Measurements from ENCODE around the gene FBLN5. TPM values are rescaled to one million over a fixed set of nuclear protein-coding genes. Genes with fewer than 3 reads are reported as not detected.
A peak's percentile ranks its signal among the peaks of the same experiment; 100 is the strongest.
"Not testable (repeated sequence)": the region's sequence is repeated elsewhere in the genome, so short reads cannot be mapped to it uniquely, and the experiment has no call there.

FBLN5 gene
- total RNA-seq, 1 donor from 2014 or later = 1.8 TPM

GRCh38 chr14:91866511-91867295 lies 80.8 kb downstream of the FBLN5 start:
- no peak for DNase-seq (ENCODE audit: low read depth in 2 of 2)

GRCh38 chr14:91866061-91866460 lies 81.4 kb downstream of the FBLN5 start:
- DNase-seq (ENCODE audit: low read depth in 2 of 2) = no peak

DNA sequence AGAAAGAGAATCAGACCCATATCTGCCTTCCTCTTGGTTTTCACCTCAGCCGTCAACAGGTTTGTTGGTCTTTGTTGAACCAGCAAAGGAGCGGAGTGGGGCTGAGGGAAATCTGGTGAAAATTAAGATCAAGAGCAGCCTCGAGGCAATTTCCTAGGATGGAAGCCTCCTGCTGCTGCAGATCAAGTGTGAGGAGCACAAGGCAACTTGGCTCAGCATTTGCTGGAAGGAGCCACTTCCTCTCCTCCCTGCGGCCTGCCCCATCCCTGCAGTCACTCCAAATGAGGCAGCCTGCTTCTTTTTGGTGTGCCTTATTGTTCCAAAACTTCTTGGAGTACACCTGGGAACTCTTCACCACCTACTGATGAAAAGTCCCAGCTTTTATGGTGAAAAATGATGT lies 85.1 kb downstream of the FBLN5 start:
- DNase-seq (ENCODE audit: low read depth in 2 of 2) = no peak

DNA sequence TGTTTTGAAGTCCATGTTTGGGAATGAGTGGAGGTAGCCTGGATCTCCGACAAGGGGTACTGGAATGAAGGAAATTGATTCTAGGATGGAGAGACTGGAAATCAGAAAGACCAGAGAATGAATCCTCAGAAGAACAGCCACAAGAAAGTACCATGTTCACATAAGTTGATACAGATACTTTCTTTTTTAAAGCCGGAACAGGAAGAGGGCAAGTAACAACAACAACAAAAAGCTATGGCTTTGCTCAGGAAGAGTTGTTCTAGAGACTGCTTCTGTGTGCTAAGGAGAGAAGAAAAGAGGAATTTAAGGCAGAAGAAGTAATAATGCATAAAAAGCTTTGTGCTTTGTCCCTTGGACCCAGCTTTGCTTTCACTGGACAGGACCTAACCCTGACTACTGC lies 86.4 kb downstream of the FBLN5 start:
- no peak for DNase-seq (ENCODE audit: low read depth in 2 of 2)

DNA sequence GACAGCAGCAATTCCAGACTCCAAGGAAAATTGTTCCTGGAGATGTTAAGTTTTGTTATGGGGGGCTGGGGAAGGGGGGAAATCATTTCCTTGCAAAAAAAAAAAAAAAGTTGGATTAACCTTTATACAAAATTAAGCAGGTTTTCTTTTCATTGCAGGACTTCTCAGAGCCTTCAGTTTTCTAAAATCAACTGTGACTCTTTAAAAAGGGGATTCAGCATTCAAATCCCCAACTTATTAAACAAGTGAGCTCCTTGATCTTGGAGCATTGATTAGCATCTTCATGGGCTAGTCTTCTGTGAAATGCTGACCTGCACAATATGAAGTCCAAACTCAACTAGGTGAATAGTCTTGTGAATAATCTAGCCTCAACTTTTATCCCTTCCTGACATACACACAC lies 87.3 kb downstream of the FBLN5 start:
- no peak for DNase-seq (ENCODE audit: low read depth in 2 of 2)

- peak; percentile 21 to 77 for DNase-seq (ENCODE audit: low read depth in 2 of 2)
These were observed 88.8 kb downstream of the FBLN5 start for GRCh38 chr14:91858536-91859275.

GRCh38 chr14:91857614-91858013 lies 89.9 kb downstream of the FBLN5 start:
- DNase-seq (ENCODE audit: low read depth in 2 of 2) = no peak

- DNase-seq (ENCODE audit: low read depth in 2 of 2) = no peak
These were observed 93.1 kb downstream of the FBLN5 start for GRCh38 chr14:91854327-91854934.

- no peak for DNase-seq (ENCODE audit: low read depth in 2 of 2)
These were observed 95.9 kb downstream of the FBLN5 start for GRCh38 chr14:91851563-91851962.

- no peak for DNase-seq (ENCODE audit: low read depth in 2 of 2)
These were observed 98.9 kb downstream of the FBLN5 start for GRCh38 chr14:91848504-91849001.

GRCh38 chr14:91847693-91848092 lies 99.8 kb downstream of the FBLN5 start:
- no peak for DNase-seq (ENCODE audit: low read depth in 2 of 2)

DNA sequence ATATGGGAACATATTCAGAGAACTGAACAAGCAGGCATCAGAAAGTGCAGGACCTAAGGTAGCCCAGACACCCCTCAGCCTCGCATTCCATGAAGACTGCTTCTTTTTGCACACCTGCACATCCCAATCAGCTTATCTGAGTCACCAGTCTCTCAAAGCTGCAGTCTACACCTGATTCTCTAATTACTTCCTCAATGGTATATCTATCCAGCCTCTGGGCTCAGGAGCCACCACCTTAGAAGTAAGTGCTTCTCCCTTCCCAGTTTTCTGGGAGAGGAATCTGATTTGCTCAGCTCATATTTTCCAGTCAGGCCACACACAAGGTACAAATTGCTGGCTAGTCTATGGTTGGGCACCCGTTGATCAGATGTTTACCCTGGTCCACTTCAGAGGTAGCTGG lies 101.8 kb downstream of the FBLN5 start:
- DNase-seq (ENCODE audit: low read depth in 2 of 2) = no peak

- DNase-seq (ENCODE audit: low read depth in 2 of 2) = not testable (repeated sequence)
These were observed 102.4 kb downstream of the FBLN5 start for GRCh38 chr14:91845056-91845455.

GRCh38 chr14:91844029-91844428 lies 103.5 kb downstream of the FBLN5 start:
- DNase-seq (ENCODE audit: low read depth in 2 of 2) = peak in 1 of 2 donors; percentile 17

DNA sequence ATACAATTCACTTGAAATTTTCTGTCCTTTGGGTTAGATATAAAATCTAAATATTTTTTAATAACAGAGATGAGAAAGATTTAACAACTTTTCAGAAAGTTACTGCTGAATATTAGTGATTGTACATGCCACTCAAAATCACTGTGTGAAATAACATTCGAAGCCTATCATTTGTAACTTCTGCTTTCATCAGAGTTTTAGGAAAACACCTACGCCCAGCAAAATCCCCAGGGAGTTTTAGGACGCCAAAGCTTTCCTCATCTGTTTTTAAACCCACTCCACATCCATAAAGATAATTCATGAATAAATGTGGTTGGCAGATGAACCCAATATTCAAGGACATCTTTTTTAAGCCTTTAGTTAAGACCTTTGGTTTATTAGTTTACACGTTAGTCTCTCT lies 104.1 kb downstream of the FBLN5 start:
- no peak for DNase-seq (ENCODE audit: low read depth in 2 of 2)

DNA sequence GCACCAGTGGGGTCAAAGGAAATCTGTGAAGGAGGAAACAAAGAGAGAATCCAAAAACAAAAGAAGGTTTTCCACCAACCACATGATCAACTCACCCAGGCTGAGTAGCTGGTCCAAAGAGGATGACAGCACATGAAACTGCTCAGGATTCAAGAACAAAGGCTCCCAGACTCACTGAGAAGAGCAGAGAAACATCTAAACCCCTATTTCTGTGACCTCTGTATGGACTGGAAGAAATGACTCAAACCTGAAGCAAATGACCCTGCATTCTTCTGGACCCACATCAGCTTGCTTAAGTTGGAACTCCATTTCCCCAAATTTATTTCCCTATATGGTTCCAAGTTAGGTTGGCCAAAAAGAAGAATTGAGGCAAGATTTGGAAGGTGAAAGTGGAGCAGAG lies 106.4 kb downstream of the FBLN5 start:
- DNase-seq (ENCODE audit: low read depth in 2 of 2) = no peak

GRCh38 chr14:91839749-91840148 lies 107.7 kb downstream of the FBLN5 start:
- no peak for DNase-seq (ENCODE audit: low read depth in 2 of 2)

DNA sequence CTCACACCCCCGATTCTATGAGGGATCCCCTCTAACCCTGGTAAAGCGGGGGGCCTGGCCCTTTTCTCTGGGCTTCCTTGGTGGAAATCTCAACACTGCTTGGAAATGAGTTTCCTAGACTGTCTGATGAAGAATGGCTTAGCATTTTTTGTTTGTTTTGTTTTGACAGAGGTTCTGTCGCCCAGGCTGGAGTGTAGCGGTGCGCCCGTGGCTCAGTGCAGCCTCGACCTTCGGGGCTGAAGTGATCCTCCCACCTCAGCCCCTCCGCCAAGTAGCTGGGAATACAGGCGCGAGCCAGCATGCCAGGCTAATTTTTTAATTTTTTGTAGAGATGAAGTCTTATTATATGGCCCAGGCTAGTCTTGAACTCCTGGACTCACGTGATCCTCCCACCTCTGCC lies 110.4 kb downstream of the FBLN5 start:
- no peak for DNase-seq (ENCODE audit: low read depth in 2 of 2)

GRCh38 chr14:91835920-91836843 lies 111.3 kb downstream of the FBLN5 start:
- peak in 1 of 2 donors; percentile 3 for DNase-seq (ENCODE audit: low read depth in 2 of 2)

DNA sequence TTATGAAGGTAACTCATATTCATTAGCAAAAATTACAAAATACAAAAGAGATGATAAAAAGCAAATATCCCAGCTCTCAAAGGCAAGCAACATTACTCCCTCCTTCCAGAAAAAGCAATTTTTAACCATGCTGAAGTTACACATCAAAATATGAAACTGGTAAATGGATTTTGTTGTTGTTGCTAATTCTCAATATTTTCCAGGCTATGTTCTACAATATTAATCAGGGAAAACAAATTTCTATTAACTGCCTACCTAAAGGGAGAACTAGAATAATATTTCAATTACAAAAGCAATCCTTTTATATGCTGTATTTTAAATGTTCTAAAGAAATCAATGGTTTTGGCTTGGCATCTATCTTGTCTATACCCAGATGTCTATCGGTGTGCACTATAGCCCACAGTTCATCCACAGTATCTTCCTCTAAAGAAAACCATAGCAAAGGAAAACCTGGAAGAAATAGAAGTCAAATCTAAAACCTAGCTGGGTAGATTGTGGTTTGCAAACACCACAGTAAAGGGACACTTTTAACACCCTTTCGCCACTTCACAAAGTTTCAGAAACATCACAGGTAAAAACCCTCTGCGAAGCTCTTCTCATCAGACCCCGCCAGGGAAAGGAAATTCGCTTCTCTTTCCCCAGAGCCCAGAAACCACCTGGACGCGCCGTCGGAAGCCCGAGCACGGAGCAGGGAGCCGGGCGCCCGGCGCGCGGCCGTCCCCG lies 112.1 kb downstream of the FBLN5 start:
- no peak for DNase-seq (ENCODE audit: low read depth in 2 of 2)

DNA sequence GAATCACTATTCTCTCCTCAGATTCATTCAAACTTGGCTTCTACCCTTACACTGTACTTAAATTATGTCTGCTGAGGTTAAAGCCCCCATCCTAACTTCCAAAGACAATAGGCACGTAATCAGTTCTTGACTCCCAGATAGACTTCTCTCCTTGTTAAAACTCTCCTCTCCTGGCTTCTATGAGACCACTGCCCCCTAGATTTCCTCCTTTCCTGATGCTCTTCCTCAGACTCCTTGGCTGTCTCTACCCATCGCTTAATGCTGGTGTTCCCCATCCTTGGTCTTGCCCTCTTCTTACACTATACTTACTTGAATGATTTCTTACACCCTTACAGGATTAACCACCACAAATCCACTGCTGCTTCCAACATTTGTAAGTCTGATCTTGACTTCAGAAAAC lies 112.9 kb downstream of the FBLN5 start:
- DNase-seq (ENCODE audit: low read depth in 2 of 2) = no peak

Data from lung microvascular endothelial cell (primary cell).